GM12875 (cell line): ENCODE data around the gene FOLH1.
"Not testable (repeated sequence)": the region's sequence is repeated elsewhere in the genome, so short reads cannot be mapped to it uniquely, and the experiment has no call there.

Experiments
- H3K4me3 ChIP-seq: one replicate; pipeline ENCODE4 v1.5.1; 2011; ENCODE audit warnings: low read depth, low read length, control low read depth
- CTCF ChIP-seq: IDR thresholded peaks from 2 replicates; pipeline ENCODE4 v1.5.1; 2011; ENCODE audit warnings: low read depth, mild to moderate bottlenecking, control low read depth, inconsistent platforms, low read length, moderate library complexity, borderline replicate concordance; ENCODE audit not compliant: insufficient read depth

The FOLH1 gene

GRCh38 chr11:49151211-49151610, 57.2 kb downstream of the FOLH1 start:
- TF ChIP-seq CTCF = no peak
- no peak overlapping the region for H3K4me3 ChIP-seq

DNA sequence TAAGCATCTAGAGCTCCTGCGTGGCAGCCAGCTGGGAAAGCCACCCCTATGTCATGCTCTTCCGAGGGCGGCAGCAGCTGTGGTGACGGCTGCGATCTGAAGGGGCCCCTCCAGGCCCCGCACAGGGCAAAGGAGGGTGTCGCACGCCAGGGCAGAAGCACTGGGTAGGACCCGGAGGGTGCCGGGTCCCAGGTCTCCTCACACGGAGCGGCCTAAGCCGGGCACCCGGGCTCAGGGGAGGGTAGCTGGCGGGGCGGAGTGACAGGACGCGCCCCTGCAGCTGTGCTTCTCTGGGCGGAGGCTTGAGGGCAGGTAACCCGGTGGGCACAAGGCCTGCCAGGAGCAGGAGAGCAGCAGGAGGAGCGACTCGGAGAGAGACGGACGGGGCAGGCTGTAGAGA, 106.0 kb downstream of the FOLH1 start:
- H3K4me3 ChIP-seq = not testable (repeated sequence)
